ENCODE results near the gene ADAM33. TPM values are rescaled to one million over a fixed set of nuclear protein-coding genes. Genes with fewer than 3 reads are reported as not detected.

ADAM33 gene
- polyA plus RNA-seq, 3 donors, result not detected

DNA sequence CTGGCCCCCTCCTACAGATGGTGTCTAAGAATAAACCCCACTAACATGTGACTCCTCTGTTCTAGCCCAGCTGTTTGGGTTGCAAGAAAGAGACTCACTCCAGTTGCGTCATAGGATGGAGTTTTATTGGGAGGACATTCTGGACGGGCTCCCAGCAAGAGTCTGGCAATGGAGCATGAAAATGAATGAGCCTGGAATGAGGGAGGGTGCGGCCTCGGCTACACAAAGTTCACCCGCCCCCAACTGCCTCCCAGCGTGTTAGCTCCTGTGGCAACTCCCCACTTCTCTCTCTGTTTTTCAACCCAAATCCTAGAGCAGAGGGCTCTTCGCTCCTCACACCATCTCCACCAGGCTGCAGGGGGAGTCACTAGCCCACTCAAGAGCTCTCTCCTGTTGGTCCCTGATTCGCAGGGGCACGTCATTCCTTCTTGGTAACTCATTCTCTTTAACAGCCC is 5.1 kb upstream of the ADAM33 start:
- H3K79me2 ChIP-seq (ENCODE audit: insufficient read depth, low read length), result no peaks in the 10 kb centered on the region
- H3K9me3 Mint-ChIP-seq, result peaks cover 0 to 6% (median 2%) of the 10 kb centered on the region in 7 donors
- H3K4me1 ChIP-seq (ENCODE audit: control insufficient read depth in 1 of 2, insufficient read depth in 2 of 2, low read length in 2 of 2), result peaks cover 3 to 5% of the 10 kb centered on the region in 2 donors
- TF ChIP-seq, protein P1, sequence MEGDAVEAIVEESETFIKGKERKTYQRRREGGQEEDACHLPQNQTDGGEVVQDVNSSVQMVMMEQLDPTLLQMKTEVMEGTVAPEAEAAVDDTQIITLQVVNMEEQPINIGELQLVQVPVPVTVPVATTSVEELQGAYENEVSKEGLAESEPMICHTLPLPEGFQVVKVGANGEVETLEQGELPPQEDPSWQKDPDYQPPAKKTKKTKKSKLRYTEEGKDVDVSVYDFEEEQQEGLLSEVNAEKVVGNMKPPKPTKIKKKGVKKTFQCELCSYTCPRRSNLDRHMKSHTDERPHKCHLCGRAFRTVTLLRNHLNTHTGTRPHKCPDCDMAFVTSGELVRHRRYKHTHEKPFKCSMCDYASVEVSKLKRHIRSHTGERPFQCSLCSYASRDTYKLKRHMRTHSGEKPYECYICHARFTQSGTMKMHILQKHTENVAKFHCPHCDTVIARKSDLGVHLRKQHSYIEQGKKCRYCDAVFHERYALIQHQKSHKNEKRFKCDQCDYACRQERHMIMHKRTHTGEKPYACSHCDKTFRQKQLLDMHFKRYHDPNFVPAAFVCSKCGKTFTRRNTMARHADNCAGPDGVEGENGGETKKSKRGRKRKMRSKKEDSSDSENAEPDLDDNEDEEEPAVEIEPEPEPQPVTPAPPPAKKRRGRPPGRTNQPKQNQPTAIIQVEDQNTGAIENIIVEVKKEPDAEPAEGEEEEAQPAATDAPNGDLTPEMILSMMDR (IDR thresholded peaks at IDR 0.05), result no peak
- DNase-seq, result no peak
- H3K4me2 ChIP-seq (replicated peaks; ENCODE audit: extremely low read depth, low read length, poor library complexity, severe bottlenecking), result no peak overlapping the region
- no peak overlapping the region for H3K4me3 Mint-ChIP-seq
- H3K27ac Mint-ChIP-seq, result peak overlapping the region in 1 of 7 donors; percentile 22
- peaks cover 30 to 46% (median 31%) of the 10 kb centered on the region in 3 donors for H3K27me3 Mint-ChIP-seq (ENCODE audit: low read depth in 3 of 3)
- no peaks in the 10 kb centered on the region for H3K36me3 ChIP-seq (replicated peaks in 1 of 2; ENCODE audit: control insufficient read depth in 1 of 2, insufficient read depth in 2 of 2, low read length in 2 of 2)
- intact Hi-C loops (cut with micrococcal nuclease), result no loop called here
- no peaks in the 10 kb centered on the region for H4K20me1 ChIP-seq (ENCODE audit: insufficient read depth, low read length)
- WGBS (ENCODE audit: insufficient coverage), result 79% methylated on average over 4 of the region's 9 CpGs
- H3K27ac ChIP-seq (ENCODE audit: low read depth in 1 of 2, low read length in 2 of 2), result no peak overlapping the region
- H3K9ac ChIP-seq (ENCODE audit: insufficient read depth, low read length, poor library complexity, severe bottlenecking), result no peak overlapping the region
- no peak overlapping the region for H3K4me3 ChIP-seq (replicated peaks in 1 of 3; ENCODE audit: low read depth in 2 of 3, low read length in 3 of 3)
- no peaks in the 10 kb centered on the region for H3K9me3 ChIP-seq (replicated peaks in 1 of 2; ENCODE audit: control insufficient read depth in 1 of 2, insufficient read depth in 1 of 2, low read length in 2 of 2)
- H2AFZ ChIP-seq (ENCODE audit: insufficient read depth, low read depth, low read length, poor library complexity, severe bottlenecking), result no peak overlapping the region
- H3K27me3 ChIP-seq (ENCODE audit: control insufficient read depth in 2 of 2, insufficient read depth in 2 of 2, low read length in 2 of 2), result peaks cover 7 to 34% of the 10 kb centered on the region in 2 donors
- peaks cover 7% of the 10 kb centered on the region for H3K4me1 Mint-ChIP-seq
- no peaks in the 10 kb centered on the region for H3K36me3 Mint-ChIP-seq

DNA sequence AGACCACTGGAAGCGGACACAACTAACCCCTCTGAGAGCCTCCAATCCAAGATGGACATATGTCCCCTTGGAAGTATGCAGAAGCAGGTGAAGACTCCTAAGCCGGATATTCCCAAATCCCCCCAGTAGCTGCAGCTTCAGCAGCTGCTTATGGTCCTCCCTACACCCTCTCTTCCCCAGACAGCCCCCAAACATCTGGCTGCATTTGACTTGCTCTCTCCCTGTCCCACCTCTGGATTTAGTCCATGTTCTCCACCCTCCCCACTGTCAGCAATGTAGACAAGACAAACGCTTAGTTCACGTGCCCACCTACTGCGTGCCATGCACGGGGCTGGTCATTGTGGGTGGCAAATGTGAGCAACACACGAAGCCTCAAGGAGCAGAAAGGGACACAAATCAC is 4.6 kb upstream of the ADAM33 start:
- no peak overlapping the region for H3K27ac Mint-ChIP-seq
- no peaks in the 10 kb centered on the region for H3K36me3 Mint-ChIP-seq
- intact Hi-C loops (cut with micrococcal nuclease), result no loop called here
- Histone ChIP-seq H3K79me2 (ENCODE audit: insufficient read depth, low read length) (no peaks in the 10 kb centered on the region), H4K20me1 (ENCODE audit: insufficient read depth, low read length) (no peaks in the 10 kb centered on the region), H3K9me3 (replicated peaks in 1 of 2; ENCODE audit: control insufficient read depth in 1 of 2, insufficient read depth in 1 of 2, low read length in 2 of 2) (no peaks in the 10 kb centered on the region), H3K4me3 (replicated peaks in 1 of 3; ENCODE audit: low read depth in 2 of 3, low read length in 3 of 3) (no peak overlapping the region), H3K4me1 (ENCODE audit: control insufficient read depth in 1 of 2, insufficient read depth in 2 of 2, low read length in 2 of 2) (peaks cover 7 to 9% of the 10 kb centered on the region in 2 donors), H3K9ac (ENCODE audit: insufficient read depth, low read length, poor library complexity, severe bottlenecking) (no peak overlapping the region), H2AFZ (ENCODE audit: insufficient read depth, low read depth, low read length, poor library complexity, severe bottlenecking) (no peak overlapping the region), H3K36me3 (replicated peaks in 1 of 2; ENCODE audit: control insufficient read depth in 1 of 2, insufficient read depth in 2 of 2, low read length in 2 of 2) (no peaks in the 10 kb centered on the region), H3K27me3 (ENCODE audit: control insufficient read depth in 2 of 2, insufficient read depth in 2 of 2, low read length in 2 of 2) (peaks cover 10 to 38% of the 10 kb centered on the region in 2 donors), H3K27ac (ENCODE audit: low read depth in 1 of 2, low read length in 2 of 2) (no peak overlapping the region), H3K4me2 (replicated peaks; ENCODE audit: extremely low read depth, low read length, poor library complexity, severe bottlenecking) (no peak overlapping the region)
- WGBS (ENCODE audit: insufficient coverage), result 94% methylated on average over 6 of the region's 7 CpGs
- TF ChIP-seq, protein P1 (IDR thresholded peaks at IDR 0.05), result no peak
- peaks cover 11% of the 10 kb centered on the region for H3K4me1 Mint-ChIP-seq
- H3K27me3 Mint-ChIP-seq (ENCODE audit: low read depth in 3 of 3), result peaks cover 34 to 51% (median 35%) of the 10 kb centered on the region in 3 donors
- no peak for DNase-seq
- no peak overlapping the region for H3K4me3 Mint-ChIP-seq
- H3K9me3 Mint-ChIP-seq, result peaks cover 0 to 6% (median 2%) of the 10 kb centered on the region in 7 donors

Data from CD14-positive monocyte (primary cell).